ENCODE data around the gene ALG12. TPM values are rescaled to one million over a fixed set of nuclear protein-coding genes. Genes with fewer than 3 reads are reported as not detected.

ALG12 gene
- total RNA-seq, 1 donor from 2014 or later = 15.6 TPM

GRCh38 chr22:49869086-49869830, 49.0 kb downstream of the ALG12 start:
- intact Hi-C loops (cut with micrococcal nuclease) = no loop called here

GRCh38 chr22:49867303-49868265, 50.7 kb downstream of the ALG12 start:
- intact Hi-C loops (cut with micrococcal nuclease) = no loop called here

- intact Hi-C loops (cut with micrococcal nuclease) = no loop called here
Measured at GRCh38 chr22:49866646-49867045, 51.6 kb downstream of the ALG12 start.

- intact Hi-C loops (cut with micrococcal nuclease) = no loop called here
Measured at GRCh38 chr22:49866134-49866533, 52.1 kb downstream of the ALG12 start.

GRCh38 chr22:49865156-49865555, 53.1 kb downstream of the ALG12 start:
- intact Hi-C loops (cut with micrococcal nuclease) = no loop called here

- intact Hi-C loops (cut with micrococcal nuclease) = no loop called here
Measured at GRCh38 chr22:49863931-49864330, 54.3 kb downstream of the ALG12 start.

- intact Hi-C loops (cut with micrococcal nuclease) = no loop called here
Measured at GRCh38 chr22:49862496-49862776, 55.8 kb downstream of the ALG12 start.

- intact Hi-C loops (cut with micrococcal nuclease) = no loop called here
Measured at GRCh38 chr22:49861642-49862495, 56.4 kb downstream of the ALG12 start.

- intact Hi-C loops (cut with micrococcal nuclease) = no loop called here
Measured at GRCh38 chr22:49858827-49859226, 59.4 kb downstream of the ALG12 start.

- intact Hi-C loops (cut with micrococcal nuclease) = no loop called here
Measured at GRCh38 chr22:49856766-49857618, 61.2 kb downstream of the ALG12 start.

- intact Hi-C loops (cut with micrococcal nuclease) = no loop called here
Measured at GRCh38 chr22:49856343-49856742, 61.9 kb downstream of the ALG12 start.

GRCh38 chr22:49855251-49855911, 62.9 kb downstream of the ALG12 start:
- intact Hi-C loops (cut with micrococcal nuclease) = loop anchor here (2.0 kb wide), 1 partner anchor 15 kb away; no protein-coding TSS in a partner anchor

- intact Hi-C loops (cut with micrococcal nuclease) = loop anchor here (1.0 to 5.0 kb wide), 6 partner anchors 15 to 728 kb away; partner anchors contain the start of genes ALG12, BRD1, CHKB and CRELD2
Measured at GRCh38 chr22:49853981-49854831, 64.0 kb downstream of the ALG12 start.

- intact Hi-C loops (cut with micrococcal nuclease) = loop anchor here (1.0 to 5.0 kb wide), 5 partner anchors 14 to 729 kb away; partner anchors contain the start of genes ALG12, BRD1, CHKB and CRELD2
Measured at GRCh38 chr22:49852898-49853894, 65.0 kb downstream of the ALG12 start, which contains the start of gene ZBED4. ZBED4 (plus strand) TSS chr22:49853844; CDS start chr22:49883663, 29,819 bp downstream.

GRCh38 chr22:49852568-49852897, 65.7 kb downstream of the ALG12 start:
- intact Hi-C loops (cut with micrococcal nuclease) = loop anchor here (2.0 to 5.0 kb wide), 3 partner anchors 26 to 730 kb away; partner anchors contain the start of genes BRD1 and CHKB

GRCh38 chr22:49850959-49851802, 67.1 kb downstream of the ALG12 start:
- intact Hi-C loops (cut with micrococcal nuclease) = loop anchor here (5.0 kb wide), 2 partner anchors 44 to 731 kb away; partner anchors contain the start of gene CHKB

Measured in T-helper 2 cell treated with Interferon-gamma antibody and Interleukin-4, amounts not matched to agents 100 ng/mL and 5 ng/mL, for 36 hours (primary cell).